ENCODE data around the gene PRC1.
"Not testable (repeated sequence)": the region's sequence is repeated elsewhere in the genome, so short reads cannot be mapped to it uniquely, and the experiment has no call there.

PRC1 gene, protein sequence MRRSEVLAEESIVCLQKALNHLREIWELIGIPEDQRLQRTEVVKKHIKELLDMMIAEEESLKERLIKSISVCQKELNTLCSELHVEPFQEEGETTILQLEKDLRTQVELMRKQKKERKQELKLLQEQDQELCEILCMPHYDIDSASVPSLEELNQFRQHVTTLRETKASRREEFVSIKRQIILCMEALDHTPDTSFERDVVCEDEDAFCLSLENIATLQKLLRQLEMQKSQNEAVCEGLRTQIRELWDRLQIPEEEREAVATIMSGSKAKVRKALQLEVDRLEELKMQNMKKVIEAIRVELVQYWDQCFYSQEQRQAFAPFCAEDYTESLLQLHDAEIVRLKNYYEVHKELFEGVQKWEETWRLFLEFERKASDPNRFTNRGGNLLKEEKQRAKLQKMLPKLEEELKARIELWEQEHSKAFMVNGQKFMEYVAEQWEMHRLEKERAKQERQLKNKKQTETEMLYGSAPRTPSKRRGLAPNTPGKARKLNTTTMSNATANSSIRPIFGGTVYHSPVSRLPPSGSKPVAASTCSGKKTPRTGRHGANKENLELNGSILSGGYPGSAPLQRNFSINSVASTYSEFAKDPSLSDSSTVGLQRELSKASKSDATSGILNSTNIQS

DNA sequence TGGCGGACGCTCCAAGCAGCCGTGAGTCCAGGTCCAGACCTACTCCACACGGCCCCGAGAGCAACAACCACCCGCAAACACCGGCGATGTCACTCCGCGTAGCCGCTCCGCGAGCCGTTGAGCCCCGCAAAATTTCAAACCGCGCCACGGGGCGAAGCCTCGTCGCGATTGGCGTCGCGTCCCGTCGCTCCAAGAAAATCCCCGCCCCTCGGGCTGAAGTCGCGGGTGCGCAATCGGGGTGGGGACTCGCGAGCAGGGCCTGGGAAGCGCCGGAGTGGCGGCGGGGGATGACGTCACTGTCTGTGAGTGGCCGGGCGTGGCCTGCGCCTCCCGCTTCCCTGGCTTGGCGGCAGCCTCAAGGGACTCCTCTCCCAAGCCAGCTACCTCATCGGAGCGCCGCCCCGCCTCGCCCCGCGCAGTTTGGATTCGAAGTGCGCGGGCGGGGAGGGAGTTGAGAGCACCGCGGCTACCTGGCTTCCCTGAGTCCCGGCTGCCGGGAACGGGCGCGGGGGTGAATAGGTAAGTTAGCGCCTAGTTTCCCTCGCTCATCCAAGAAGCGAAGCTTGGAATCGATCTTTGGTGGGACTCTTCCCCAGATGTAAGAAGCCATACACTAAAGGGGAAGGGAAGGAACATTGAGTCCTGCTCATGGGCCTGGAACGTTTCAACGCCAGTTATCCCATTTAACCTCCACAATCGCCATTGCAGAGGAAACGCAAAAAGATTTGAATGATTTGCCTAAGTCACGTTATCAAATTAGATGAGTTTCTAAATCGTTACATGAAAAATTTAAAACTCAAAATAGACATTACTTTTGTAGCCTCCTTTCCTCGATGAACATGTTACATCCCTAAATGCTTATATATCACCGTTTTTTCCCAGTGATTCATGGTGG is at the start of gene PRC1:
TSS of gene PRC1 (minus strand) at position 119 of the 895 bp plus-strand sequence. CDS start at position 1, 118 bp downstream.
- DNase-seq = peak; percentile 83

GRCh38 chr15:91043202-91043874 is 49.0 kb upstream of the PRC1 start:
- no peak for DNase-seq

DNA sequence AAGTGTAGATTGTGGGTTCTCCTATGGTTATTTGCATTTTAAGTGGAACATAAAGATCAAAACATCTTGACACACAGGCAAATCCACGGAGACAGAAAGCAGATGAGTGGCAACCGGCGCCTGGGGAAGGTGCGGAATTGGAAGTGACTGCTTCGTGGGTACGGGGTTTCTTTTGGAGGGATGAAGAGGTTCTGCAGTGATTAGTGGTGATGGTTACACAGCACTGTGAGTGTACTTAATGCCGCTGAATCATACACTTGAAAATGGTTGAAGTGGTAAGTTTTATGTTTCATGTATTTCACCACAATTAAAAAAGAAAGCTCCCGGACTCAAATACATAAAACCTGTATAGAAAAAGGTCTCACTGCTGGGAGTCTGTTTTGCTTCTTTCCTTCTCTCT is 46.5 kb upstream of the PRC1 start:
- DNase-seq = no peak

DNA sequence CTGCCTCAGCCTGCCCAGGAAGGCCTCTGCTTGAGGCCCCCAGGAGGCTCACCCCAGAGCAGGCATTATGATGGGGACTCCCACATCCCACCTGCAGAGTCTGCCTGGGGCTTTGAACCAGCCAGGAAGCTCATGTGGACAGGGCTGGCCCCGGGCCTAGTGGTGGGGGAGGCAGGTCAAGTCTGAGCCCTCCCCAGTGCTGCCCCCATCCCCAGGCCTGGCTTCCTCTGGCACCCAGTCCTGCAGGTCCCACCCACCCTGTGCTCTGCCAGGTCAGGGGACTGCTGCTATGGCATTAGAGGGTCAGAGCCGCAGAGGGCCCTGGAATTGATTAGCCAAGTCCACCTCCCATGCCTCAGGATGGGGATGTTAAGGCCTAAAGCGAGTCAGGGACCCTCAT is 45.7 kb upstream of the PRC1 start:
- DNase-seq = no peak

DNA sequence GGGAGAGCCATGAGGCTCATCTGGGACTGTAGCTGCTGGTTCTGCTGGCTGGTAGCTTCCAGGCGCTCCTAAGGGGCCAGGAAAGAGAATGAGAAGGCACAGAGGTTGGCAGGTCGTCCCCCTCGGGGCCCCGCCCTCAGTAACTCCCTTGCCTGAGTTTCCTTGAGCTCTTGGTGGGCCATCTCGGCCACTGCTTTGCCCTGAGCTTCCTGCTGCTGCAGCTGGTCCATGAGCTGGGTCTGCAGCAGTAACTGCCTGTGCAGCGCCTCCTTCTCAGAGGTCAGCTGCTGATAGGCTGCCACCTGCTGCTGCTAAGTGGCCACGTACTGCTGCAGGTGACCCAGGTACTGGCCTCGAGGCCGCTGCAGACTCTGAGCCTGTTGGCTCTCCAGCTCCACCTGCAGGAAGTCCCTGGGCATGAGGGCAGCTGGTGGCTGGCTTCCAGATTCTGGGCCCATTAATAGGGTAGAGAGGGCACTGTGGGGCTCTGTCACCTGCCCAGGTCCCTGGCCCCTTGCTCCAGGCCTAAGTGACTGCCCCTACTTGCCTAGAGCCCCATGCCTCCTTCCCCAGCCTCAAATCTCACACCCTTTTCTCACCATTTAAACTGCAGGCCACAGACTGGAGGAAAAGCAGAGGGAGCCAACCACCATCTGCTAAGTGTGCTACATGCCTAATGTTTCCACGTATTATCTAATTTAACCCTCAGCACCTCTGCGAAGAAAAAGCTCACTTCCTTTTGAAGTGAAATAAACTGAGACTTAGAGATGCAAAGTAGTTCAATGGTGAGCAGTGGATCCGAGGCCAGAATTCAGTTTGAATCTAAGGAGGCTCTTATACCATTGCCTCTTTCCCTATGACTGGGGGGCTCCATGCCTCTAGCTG is 38.8 kb upstream of the PRC1 start:
- no peak for DNase-seq

- DNase-seq = no peak
These were observed 37.5 kb upstream of the PRC1 start for GRCh38 chr15:91031796-91032195.

- DNase-seq = no peak
These were observed 33.3 kb upstream of the PRC1 start for GRCh38 chr15:91027677-91028076.

GRCh38 chr15:91023720-91024119 is 29.4 kb upstream of the PRC1 start:
- no peak for DNase-seq

DNA sequence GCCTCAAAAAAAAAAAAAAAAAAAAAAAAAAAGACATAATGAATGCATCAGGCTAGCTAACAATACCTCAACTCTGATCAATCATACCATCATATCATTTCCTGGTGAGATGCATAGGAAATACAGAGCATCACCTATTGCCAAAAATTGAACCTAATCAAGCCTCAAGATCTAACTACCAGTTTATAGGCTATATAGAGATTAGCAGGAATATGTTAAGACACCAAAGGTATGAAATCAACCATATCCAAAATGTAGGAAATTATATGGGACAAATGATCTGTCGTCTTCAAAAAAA is 28.4 kb upstream of the PRC1 start:
- DNase-seq = no peak

GRCh38 chr15:91022075-91022831 is 27.9 kb upstream of the PRC1 start, which contains the start of gene VPS33B:
Gene VPS33B (minus strand): TSS chr15:91022594. CDS start chr15:91022249, 345 bp downstream.
- peak; percentile 36 for DNase-seq

DNA sequence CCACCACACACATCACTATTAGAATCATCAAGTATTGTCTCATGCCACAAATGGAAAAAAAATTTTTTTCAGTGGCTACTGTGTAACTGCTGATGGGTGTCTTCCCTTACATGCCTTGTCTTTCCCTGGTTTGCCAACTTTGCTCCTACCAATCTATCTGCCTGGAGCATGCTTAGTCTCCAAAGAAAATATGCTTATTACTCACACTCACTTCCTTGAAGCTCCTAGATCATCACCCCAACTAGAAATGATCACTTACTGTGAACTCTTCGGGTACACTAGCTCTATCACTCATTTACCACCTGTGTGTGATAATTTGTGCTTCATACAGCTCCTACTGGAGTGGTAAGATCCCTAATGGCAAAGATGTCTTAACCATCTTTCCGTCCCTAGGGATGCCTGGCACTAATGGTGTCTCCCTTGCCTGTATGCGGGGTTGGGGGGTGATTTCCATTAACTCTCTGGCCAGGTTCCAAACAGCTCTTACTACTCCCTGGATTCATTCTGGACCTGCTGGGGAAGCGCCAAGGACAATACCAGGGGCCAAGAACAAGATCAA is 27.3 kb upstream of the PRC1 start:
- no peak for DNase-seq

GRCh38 chr15:91018158-91018557 is 23.8 kb upstream of the PRC1 start:
- no peak for DNase-seq

GRCh38 chr15:91017716-91018115 is 23.4 kb upstream of the PRC1 start:
- DNase-seq = no peak

DNA sequence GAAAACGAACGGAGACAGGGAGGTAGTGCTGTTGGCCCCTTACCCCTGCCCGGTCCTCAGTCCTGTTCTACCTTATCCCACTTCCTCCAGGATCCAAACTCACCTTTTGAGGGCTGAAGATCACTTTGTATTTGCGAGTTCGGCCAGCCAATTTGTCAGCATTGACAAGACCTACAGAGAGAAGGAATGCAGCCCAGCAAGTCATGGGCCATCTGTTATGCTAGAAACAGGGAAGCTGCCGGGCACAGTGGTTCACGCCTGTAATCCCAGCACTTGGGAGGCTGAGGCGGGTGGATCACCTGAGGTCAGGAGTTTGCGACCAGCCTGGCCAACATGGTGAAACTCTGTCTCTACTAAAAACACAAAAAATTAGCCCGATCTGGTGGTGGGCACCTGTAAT is 19.4 kb upstream of the PRC1 start:
- DNase-seq = not testable (repeated sequence)

DNA sequence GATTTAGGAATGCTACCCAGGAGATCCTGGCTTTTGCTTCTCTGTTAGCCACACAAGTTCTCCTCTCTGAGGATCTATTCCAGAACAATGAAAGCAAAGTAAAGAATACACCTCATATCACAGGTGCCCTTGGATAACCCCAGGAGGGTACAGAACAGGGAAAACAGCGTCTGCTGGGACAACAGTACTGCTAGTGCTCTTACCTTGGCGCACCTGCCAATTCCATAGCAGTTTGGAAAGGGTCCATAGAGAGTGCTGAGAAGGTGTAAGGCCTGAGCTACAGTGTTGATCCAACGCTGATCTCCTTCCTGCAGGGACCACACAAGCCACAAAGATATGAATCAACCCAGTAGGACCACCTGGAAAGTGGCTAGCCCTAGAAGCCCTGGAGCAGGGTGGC is 12.9 kb upstream of the PRC1 start:
- no peak for DNase-seq

DNA sequence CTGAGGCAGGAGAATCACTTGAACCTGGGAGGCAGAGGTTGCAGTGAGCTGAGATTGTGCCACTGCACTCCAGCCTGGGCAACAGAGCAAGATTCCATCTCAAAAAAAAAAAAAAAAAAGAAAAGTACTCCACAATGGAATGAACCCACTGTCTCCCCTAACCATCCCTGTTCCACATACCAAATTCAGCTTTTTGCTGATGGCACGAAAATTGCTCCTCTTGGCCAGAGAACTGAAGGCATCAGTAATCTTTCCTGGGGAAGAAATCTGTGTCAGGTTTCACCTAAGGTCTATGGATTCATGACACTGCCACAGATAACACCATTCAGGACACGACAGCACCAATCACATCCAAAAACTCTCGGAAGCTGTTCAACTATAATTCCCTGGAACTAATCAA is 6.9 kb upstream of the PRC1 start:
- no peak for DNase-seq

GRCh38 chr15:90998737-90999136 is 4.4 kb upstream of the PRC1 start:
- no peak for DNase-seq

GRCh38 chr15:90994059-90994416 is 297 bp downstream of the PRC1 start:
- no peak for DNase-seq

GRCh38 chr15:90991587-90992285 is 2.6 kb downstream of the PRC1 start:
- DNase-seq = no peak

- DNase-seq = no peak
These were observed 3.9 kb downstream of the PRC1 start for GRCh38 chr15:90990446-90990845.
